Progenitor cell of endocrine pancreas (in vitro differentiated cells): ENCODE results near the gene CCDC112. TPM values are rescaled to one million over a fixed set of nuclear protein-coding genes. Genes with fewer than 3 reads are reported as not detected.

ENCODE experiments used
- DNase-seq: peaks from one replicate; pipeline ENCODE4 v3.0.0; 2021; ENCODE audit warnings: low spot score; ENCODE audit not compliant: unreplicated experiment
- H3K27ac Mint-ChIP-seq: 2 replicates; pipeline ENCODE4 v1.8.0; 2021; ENCODE audit warnings: mild to moderate bottlenecking, moderate library complexity, mixed read lengths
- H3K27me3 Mint-ChIP-seq: 2 replicates; pipeline ENCODE4 v1.8.0; 2021; ENCODE audit warnings: mixed read lengths
- H3K36me3 Mint-ChIP-seq: 2 replicates; pipeline ENCODE4 v1.8.0; 2022; ENCODE audit warnings: mixed read lengths; ENCODE audit not compliant: insufficient read depth
- H3K4me1 Mint-ChIP-seq: 2 replicates; pipeline ENCODE4 v1.8.0; 2021; ENCODE audit warnings: low read depth, mixed read lengths
- H3K4me3 Mint-ChIP-seq: 2 replicates; pipeline ENCODE4 v1.8.0; 2021; ENCODE audit warnings: low read depth, mild to moderate bottlenecking, moderate library complexity, mixed read lengths
- H3K9me3 Mint-ChIP-seq: 2 replicates; pipeline ENCODE4 v1.8.0; 2021; ENCODE audit warnings: low read depth, mixed read lengths
- CTCF ChIP-seq: fragments of 200-600 bp; sonication (generic); IDR thresholded peaks from one replicate; pipeline ENCODE4 v1.5.0; 2021; ENCODE audit warnings: antibody characterized with exemption, mild to moderate bottlenecking; ENCODE audit not compliant: unreplicated experiment
- total RNA-seq: library from RNA; stranded (reverse); gene quantifications from 2 replicates; pipeline ENCODE4 v1.2.1, GENCODE V29; 2021

CCDC112 gene
- total RNA-seq, 1 donor from 2014 or later = 10.8 TPM

- H3K4me3 Mint-ChIP-seq = no peak overlapping the region
- peaks cover 2% of the 10 kb centered on the region for H3K27me3 Mint-ChIP-seq
Measured at GRCh38 chr5:115338851-115339250, 42.4 kb upstream of the CCDC112 start.

GRCh38 chr5:115337882-115338281, 41.4 kb upstream of the CCDC112 start:
- H3K4me3 Mint-ChIP-seq = no peak overlapping the region
- TF ChIP-seq CTCF = no peak

More at GRCh38 chr5:115338851-115339250, 42.4 kb upstream of the CCDC112 start:
- no peak overlapping the region for H3K27ac Mint-ChIP-seq
- H3K4me1 Mint-ChIP-seq = peaks cover 1% of the 10 kb centered on the region
- H3K9me3 Mint-ChIP-seq = no peaks in the 10 kb centered on the region
- no peak for DNase-seq
- no peaks in the 10 kb centered on the region for H3K36me3 Mint-ChIP-seq
- no peak for TF ChIP-seq CTCF

GRCh38 chr5:115336964-115337363, 40.5 kb upstream of the CCDC112 start:
- no peaks in the 10 kb centered on the region for H3K9me3 Mint-ChIP-seq
- no peaks in the 10 kb centered on the region for H3K36me3 Mint-ChIP-seq
- TF ChIP-seq CTCF = no peak
- H3K4me1 Mint-ChIP-seq = no peaks in the 10 kb centered on the region
- peaks cover 2% of the 10 kb centered on the region for H3K27me3 Mint-ChIP-seq
- no peak overlapping the region for H3K27ac Mint-ChIP-seq
- no peak for DNase-seq
- no peak overlapping the region for H3K4me3 Mint-ChIP-seq

More at GRCh38 chr5:115337882-115338281, 41.4 kb upstream of the CCDC112 start:
- no peaks in the 10 kb centered on the region for H3K36me3 Mint-ChIP-seq
- H3K9me3 Mint-ChIP-seq = no peaks in the 10 kb centered on the region
- H3K27me3 Mint-ChIP-seq = peaks cover 2% of the 10 kb centered on the region
- H3K4me1 Mint-ChIP-seq = no peaks in the 10 kb centered on the region
- no peak for DNase-seq
- no peak overlapping the region for H3K27ac Mint-ChIP-seq

GRCh38 chr5:115336201-115336720, 39.8 kb upstream of the CCDC112 start:
- no peaks in the 10 kb centered on the region for H3K4me1 Mint-ChIP-seq

GRCh38 chr5:115335301-115335700, 38.8 kb upstream of the CCDC112 start:
- H3K9me3 Mint-ChIP-seq = no peaks in the 10 kb centered on the region
- no peak overlapping the region for H3K27ac Mint-ChIP-seq
- no peak overlapping the region for H3K4me3 Mint-ChIP-seq
- peaks cover 2% of the 10 kb centered on the region for H3K27me3 Mint-ChIP-seq
- no peak for DNase-seq
- H3K4me1 Mint-ChIP-seq = no peaks in the 10 kb centered on the region
- TF ChIP-seq CTCF = no peak
- no peaks in the 10 kb centered on the region for H3K36me3 Mint-ChIP-seq

More at GRCh38 chr5:115336201-115336720, 39.8 kb upstream of the CCDC112 start:
- Mint-ChIP-seq H3K27ac (no peak overlapping the region), H3K4me3 (no peak overlapping the region), H3K9me3 (no peaks in the 10 kb centered on the region), H3K36me3 (no peaks in the 10 kb centered on the region), H3K27me3 (peaks cover 2% of the 10 kb centered on the region)
- TF ChIP-seq CTCF = no peak
- DNase-seq = no peak
